ENCODE results near the gene RYR2.

The RYR2 gene

DNA sequence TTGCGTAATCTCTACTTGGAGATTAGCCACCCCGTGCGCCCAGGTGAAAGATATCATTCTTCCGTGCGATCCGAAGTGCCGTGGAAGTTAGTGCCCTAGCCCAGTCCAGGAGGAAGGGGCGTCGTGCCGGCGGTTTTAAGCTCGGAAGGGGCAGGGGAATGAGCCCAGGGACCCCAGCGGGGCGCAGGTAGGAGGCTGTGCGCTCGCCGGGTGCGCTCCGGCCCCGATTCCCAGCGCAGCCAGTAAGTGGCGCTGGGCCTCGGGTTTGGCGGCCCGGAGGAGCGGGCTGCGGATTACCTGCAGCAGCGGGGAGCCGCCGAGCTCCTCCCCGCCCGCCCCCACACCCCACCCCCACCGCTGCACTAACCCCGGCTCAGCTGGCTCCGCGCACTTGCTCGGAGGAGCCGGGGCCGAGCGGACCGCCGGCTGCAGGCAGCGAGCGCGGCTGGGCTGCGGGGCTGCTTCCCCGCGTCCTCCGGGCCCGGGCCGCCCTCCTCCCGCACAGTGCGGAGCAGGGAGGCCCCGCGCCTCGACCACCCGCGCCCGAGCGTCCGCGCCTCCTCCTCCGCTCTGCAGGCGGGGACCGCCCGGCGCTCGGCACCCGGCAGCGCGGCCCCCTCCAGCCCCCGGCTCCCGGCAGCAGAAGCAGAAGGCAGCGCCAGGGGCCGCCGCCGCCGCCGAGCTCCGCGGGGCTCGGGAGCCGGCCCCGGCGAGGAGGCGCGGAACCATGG, at the start of gene RYR2:
RYR2 (plus strand) TSS at position 390 of the 731 bp plus-strand sequence; CDS start at position 728, 338 bp downstream.
- DNase-seq (ENCODE audit: low read depth in 3 of 3, low spot score in 1 of 3), result no peak

DNA sequence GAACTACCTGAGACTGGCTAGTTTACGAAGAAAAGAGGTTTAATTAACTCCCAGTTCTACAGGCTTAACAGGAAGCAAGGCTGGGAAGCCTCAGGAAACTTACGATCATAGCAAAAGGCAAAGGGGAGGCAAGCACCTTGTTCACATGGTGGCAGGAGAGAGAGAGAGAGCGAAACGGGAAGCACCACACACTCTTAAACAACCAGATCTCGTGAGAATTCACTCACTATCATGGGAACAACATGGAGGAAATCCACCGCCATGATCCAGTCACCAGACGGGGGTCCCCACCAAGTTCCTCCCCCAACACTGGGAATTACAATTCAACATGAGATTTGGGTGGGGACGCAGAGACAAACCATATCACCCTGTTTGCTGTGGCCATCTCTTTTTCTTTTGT, 49.5 kb upstream of the RYR2 start:
- DNase-seq (ENCODE audit: low read depth in 3 of 3, low spot score in 1 of 3), result no peak

DNA sequence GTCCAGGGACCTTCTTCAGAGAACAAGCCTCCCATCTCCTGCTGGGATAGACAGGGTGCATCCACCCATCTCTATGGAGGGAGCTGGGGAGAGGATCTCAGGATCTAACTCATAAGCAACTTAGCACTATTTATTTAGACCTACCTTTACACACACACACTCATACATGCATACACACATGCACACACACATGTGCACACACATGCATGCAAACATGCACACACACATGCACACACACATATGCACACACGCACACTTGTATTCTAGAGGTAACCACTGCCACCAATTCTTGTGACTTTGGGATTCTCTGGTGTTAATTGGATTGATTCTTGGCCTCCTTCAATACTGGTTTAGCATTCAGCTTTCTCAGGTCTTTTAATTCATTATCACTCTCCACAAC, 47.5 kb upstream of the RYR2 start:
- no peak for DNase-seq (ENCODE audit: low read depth in 3 of 3, low spot score in 1 of 3)

DNA sequence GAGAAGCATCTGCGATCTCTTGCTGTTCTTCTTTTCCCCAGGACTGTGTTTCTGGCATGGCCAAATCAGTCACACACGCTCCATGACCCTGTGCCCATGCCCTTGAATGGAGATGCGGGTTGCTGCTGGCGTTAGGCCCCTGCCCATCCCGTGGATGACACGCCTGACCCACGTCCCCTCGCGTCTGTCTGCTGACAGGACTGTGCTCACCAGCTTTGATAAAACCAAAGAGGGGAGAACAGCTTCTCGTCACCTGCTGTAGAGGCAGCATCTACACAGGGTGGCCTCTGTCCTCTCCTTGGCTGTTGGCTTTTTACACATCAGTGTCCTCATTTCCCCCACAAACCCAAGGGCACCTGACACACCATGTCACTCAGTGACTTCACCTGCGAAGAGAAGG, 44.6 kb upstream of the RYR2 start:
- DNase-seq (ENCODE audit: low read depth in 3 of 3, low spot score in 1 of 3), result no peak

DNA sequence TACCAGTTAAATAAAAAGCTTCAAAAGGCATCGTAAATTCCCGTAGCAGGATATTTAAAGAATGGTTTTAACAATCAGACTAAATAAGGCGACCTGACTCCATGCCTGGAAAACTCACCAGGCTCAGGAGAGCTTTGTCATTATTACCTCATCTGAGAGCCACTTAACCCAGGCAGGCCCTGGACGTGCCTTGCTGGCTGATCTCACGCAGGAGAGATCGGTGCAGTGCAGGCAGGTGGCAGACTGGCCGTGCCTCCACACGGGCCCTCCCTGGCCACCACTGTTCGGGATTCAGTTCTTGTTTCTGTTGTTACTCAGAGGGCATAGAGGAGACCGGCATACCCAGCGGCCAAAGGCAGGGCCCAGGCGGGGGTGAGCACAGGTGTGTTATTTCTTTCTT, 44.1 kb upstream of the RYR2 start:
- no peak for DNase-seq (ENCODE audit: low read depth in 3 of 3, low spot score in 1 of 3)

DNA sequence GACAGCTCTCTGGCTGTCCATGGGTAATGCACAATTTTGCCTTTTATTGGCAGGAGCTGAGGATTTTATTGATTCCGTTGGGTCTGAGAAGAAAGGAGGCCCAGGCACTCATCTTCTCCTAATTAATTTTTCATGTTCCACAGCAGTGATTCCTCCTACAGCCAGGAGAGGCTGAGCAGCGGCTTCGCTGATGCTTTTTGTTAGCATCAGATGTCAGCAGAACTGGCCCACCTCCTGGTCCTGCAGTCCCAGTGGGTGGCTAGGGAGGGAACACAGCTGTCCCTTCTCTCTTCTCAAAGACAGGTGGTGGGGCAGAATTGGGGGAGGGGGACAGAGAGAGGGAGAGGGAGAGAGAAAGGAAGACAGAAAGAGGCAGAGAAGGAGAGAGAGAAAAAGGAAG, 43.4 kb upstream of the RYR2 start:
- DNase-seq (ENCODE audit: low read depth in 3 of 3, low spot score in 1 of 3), result no peak

DNA sequence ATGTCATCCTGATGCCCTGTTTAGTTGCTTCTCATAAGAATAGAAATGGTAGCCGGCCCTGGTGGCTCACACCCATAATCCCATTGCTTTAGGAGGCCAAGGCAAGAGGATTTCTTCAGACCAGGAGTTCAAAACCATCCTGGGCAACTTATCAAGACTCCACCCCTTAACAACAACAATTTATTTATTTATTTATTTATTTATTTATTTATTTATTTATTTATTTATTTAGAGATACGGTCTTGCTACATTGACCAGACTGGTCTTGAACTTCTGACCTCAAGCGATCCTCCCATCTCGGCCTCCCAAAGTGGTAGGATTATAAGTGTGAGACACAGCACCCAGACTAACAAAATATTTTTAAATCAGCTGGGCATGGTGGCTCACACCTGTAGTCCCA, 41.8 kb upstream of the RYR2 start:
- no peak for DNase-seq (ENCODE audit: low read depth in 3 of 3, low spot score in 1 of 3)

DNA sequence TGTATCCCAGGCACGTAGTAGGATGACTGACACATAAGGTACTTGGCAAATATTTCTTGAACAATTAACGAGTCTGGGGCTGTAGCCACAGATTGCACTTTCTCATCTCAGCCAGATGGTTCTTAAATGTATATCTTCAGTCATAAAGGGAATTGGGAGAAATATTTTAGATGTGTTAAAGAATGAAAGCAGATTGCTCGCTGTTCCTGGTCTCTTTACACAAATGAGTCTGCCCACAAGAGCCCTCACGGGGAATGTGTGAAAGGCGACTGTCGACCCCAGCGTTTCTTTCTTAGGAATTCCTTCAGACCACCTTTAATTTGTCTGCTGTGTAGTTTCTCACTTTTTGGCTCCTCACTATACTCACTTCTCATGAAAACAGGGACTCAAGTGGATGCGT, 38.5 kb upstream of the RYR2 start:
- no peak for DNase-seq (ENCODE audit: low read depth in 3 of 3, low spot score in 1 of 3)

DNA sequence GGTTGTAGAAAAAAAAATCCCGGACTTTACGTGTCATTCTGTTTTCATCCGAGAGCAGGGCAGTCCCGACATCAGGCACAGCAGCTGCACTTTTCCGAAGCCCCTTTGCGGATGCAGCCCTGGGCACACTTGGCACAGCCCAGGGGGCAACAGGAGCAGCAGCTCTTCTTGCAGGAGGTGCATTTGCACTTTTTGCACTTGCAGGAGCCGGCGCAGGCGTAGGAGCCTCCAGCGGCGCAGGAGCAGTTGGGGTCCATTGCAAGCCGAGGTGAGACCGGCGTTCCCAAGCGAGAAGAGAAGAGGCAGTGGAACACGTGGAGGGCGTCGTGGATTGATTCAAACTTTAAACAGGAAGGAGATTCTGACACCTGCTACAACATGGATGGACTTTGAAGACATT, 37.9 kb upstream of the RYR2 start, which contains the start of gene MT1HL1:
MT1HL1 (minus strand) TSS at position 326 of the 400 bp plus-strand sequence; CDS start at position 257, 69 bp downstream.
- no peak for DNase-seq (ENCODE audit: low read depth in 3 of 3, low spot score in 1 of 3)

DNA sequence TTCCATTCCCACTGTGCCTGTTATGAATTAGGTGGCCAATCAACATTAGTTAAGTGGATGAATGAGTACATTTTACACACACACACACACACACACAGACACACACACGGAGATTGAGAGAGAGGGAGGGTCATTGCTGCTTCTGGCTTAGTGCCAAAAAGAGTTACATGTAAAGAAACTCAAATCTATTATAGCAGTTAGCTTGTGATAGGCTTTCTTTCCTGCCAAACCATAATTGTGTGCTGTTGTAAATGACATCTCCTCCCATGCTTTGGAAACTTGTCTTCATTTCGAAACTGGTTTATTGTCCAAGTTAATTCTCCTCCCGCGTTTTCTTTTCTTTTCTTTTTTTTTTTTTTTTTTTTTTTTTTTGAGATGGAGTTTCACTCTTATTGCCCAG, 36.3 kb upstream of the RYR2 start:
- no peak for DNase-seq (ENCODE audit: low read depth in 3 of 3, low spot score in 1 of 3)

DNA sequence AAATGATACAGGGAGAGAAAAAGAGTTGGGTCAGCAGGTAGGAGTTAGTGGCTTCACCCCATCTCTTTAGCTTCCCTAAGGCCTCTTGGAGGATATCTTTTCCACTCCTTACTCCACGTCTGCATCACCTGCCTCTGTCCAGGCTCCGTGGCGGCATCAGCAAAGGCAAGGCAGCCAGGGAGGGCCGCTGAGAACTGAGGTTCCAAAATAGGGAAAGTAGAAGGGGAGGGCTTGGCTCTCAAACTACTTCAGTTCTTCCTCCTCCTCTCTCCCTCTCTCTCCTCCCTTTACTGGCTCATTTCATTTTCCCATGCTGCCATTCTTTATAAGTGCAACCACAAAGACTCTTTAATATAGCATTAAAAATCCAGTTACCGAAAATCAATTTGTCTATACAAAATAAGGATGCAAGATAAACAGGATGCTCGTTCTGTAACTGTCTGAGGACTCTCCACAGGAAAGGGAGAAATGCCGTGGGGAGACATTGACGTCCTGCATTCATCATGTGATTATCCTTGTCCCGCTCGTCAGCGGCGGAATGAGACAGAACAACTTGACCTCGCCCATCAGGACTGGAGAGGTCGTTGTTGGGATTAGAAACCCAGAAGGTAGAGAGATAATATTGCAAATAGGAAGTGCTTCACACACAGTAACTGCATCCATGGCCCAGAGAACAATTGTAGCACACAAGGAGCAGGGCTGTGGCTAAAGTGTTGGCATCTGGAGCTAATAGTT, 34.7 kb upstream of the RYR2 start:
- no peak for DNase-seq (ENCODE audit: low read depth in 3 of 3, low spot score in 1 of 3)

DNA sequence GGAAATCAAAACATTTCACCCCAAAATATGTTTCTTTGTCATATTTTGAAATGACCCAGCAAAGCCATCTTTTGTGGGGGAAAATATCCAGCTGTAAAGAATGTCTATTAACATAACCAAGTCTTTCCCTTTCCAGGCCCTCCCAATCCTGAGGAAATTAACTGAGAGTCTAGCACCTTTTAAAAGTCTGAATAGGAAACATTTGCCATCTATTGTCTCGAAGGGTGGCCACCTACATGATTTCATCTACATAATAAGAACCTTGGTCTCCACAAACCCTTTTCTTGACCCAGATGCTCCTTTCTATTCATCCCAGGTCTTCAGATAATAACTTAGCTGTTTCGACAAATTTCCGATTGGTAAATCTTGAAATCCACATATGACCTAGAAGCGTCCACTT, 32.4 kb upstream of the RYR2 start:
- DNase-seq (ENCODE audit: low read depth in 3 of 3, low spot score in 1 of 3), result no peak

DNA sequence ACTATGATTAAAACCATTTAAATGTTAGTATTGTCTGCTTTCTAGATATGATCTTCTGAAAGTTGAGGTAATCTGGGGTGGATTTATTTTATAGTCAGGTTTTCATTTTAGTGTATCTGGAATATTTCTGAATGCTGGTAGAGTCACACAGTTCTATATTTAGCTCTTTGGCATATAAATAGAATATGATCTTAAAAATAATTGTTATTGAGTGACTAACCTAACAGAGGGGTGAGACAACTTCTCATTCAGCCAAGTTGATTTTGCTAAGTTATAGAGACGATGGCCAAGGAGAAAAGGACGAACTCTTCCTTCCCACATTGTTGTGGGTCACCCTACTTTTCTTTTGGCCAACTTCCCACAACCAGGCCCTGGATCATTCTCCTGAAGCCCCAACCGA, 30.6 kb upstream of the RYR2 start:
- no peak for DNase-seq (ENCODE audit: low read depth in 3 of 3, low spot score in 1 of 3)

DNA sequence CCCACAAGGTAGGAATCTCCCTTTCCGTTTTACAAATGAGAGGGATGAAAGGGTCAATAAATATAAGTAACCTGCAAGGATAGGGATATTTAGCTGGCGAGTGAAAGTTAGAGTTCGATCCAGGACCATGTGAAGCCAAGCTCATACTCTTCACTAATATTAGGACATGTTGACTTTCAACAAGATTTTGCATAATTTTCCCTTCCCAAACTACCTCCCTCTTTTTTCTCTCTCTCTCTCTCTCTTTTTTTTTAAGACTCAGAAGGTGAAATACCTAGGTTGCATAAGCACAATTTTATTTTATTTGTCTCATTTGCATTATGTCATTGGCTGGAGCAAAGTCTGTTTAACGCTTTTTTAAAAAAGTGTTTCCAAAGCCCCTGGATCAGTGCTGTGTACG, 29.6 kb upstream of the RYR2 start:
- no peak for DNase-seq (ENCODE audit: low read depth in 3 of 3, low spot score in 1 of 3)

DNA sequence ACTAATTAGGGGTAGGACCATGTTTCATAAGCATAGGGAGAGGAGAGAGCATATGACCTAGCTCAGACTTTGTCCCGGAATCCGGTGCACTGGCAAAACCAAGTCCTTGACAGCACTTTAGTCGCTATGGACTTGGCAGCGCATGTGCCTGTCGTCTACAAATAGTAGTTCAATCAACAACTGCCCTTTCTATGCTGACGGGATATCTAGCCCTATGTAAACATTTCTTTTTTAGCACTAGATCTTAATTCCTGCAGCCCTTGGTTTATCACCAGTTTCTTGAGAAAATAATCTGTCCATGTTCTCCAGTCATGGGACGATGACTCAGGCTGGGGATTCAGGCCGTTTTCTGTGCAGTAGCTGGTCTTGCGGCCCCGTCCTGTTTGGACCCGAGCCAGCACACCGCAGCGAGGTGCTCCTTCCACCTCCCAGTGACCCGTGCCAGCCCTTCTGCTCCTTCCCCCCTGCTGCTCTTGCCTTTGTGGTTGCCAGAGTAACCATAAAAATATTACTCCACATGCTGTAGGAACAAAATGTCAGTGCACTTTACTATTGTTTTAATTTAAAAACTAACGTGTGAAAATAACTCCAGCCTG, 29.1 kb upstream of the RYR2 start:
- DNase-seq (ENCODE audit: low read depth in 3 of 3, low spot score in 1 of 3), result no peak

DNA sequence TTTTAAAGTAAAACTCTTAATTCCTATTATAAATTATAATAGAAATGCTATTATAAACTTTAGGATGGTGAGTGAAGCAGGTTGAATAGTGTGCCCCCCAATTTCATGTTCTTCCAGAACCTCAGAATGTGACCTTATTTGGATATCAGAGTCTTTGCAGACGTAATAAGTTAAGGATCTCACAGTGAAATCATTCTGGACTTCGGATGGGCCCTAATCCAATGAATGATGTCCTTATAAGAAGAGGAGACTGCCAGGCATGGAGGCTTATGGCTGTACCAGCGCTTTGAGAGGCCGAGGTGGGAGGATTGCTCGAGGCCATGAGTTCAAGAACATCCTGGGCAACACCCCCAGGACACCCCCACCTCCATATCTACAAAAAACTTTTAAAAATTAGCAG, 28.4 kb upstream of the RYR2 start:
- no peak for DNase-seq (ENCODE audit: low read depth in 3 of 3, low spot score in 1 of 3)

DNA sequence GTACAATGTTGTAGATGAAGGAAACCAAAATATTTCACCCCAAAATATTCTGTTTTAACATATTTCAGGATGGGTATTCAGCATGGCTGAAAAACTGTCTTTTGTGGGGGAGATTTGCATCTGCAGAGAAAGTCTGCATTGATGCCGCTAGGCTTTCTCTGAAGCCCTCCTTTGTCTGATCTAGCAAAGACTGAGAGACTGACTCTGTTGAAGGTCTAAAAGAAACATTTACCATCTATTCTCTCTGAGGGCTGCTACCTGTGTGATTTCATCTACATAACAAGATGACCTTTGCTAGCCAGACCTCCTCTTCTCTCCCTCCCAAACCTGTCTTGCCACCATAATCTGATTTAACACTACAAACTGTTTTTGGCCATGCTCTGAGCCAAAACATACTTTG, 25.4 kb upstream of the RYR2 start:
- DNase-seq (ENCODE audit: low read depth in 3 of 3, low spot score in 1 of 3), result no peak

DNA sequence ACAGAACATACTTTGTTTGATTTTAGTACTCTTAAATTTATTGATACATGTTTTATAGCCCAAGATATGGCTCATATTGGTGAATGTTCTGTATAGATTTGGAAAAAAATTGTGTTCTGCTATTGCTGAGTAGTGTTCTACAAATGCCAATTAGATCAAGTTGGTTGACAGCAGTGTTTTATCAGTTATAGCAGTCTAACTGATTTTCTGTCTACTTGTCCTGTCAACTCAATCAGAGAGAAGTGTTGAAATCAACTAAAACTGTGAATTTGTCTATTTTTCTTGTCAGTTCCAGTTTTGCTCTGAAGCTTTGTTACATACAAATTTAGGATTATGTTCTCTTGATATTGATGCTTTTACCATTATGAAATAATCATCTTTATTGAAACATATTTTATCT, 23.1 kb upstream of the RYR2 start:
- DNase-seq (ENCODE audit: low read depth in 3 of 3, low spot score in 1 of 3), result no peak

DNA sequence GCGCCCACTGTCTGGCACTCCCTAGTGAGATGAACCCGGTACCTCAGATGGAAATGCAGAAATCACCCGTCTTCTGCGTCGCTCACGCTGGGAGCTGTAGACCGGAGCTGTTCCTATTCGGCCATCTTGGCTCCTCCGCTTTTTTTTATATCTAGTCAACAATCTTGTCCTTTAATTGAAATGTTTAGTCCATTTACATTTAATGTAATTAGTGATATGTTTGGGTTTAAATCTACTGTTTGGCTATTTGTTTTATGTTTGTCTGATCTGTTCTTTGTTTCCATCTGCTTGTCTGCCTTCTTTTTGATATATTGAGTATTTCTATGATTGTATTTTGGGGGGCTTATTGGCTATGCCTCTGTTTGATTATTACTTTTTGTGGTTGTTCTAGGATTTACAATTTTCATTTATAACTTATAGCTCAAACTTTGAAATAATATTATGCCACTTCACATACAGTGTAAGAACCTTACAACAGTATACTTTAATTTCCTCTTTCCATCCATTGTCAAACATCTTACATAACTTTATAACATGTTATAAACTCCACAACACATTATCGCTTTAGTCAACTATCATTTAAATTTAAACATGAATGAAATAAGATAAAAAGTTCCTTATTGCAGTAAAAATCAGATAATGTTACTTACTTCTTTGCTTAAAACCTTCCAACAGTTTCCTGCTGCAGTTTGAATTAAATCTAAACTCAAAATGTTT, 16.5 kb upstream of the RYR2 start:
- no peak for DNase-seq (ENCODE audit: low read depth in 3 of 3, low spot score in 1 of 3)

DNA sequence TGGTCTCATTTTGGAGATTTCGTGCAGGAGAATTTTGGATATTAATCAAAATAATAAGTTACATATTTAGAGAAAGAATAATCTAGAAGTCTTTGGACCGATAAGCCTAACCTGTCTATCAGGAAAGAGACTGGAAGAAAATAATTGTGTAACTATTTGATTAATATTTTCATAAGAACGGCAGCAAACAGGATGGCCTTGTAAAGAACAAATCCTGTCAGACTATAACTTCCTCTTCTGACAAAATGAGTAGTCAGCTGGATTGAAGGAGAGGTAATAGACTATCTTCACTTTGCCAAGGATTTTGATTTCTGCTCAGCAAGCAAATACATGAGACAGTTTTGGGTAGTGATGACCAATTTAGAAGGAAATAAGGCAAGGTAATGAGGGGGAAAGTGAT, 12.7 kb upstream of the RYR2 start:
- no peak for DNase-seq (ENCODE audit: low read depth in 3 of 3, low spot score in 1 of 3)

DNA sequence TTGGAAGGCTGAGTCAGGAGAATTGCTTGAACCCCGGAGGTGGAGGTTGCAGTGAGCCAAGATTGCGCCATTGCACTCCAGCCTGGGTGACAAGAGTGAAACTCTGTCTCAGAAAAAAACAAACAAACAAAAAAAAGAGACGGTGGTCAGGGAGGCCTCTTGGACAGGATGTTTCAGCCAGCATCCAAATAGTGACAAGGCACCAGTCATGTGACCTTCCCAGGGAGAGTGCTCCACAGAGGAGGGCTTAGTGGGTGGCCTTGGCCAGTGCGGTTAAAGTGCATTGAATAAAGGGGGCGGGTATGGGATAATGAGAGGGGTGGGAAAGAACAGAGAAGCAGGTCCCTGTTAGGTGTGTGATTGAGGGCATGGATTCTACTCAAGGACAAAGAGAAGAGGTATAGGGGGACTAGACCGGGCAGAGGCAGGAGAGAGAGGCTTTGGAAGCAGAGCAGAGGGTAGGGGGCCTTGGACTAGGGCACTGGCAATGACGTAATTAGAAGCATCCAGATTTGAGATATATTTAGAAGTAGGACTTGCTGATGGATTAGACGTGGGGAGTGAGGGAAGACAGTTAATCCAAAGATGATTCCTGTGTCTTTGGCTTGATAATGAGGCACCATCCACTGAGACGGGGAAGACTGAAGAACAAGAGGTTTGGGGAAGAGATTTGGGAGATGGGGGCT, 12.0 kb upstream of the RYR2 start:
- DNase-seq (ENCODE audit: low read depth in 3 of 3, low spot score in 1 of 3), result no peak

Data from stimulated activated CD4-positive, alpha-beta T cell treated with anti-CD3 and anti-CD28 coated beads, TNF-alpha, amount 100 ng/mL, for 1 hour (primary cell).